Limb (tissue), 2 donors: ENCODE measurements around the gene DPEP1.
A peak's percentile ranks its signal among the peaks of the same experiment; 100 is the strongest.
"Not testable (repeated sequence)": the region's sequence is repeated elsewhere in the genome, so short reads cannot be mapped to it uniquely, and the experiment has no call there.

Experiments
- DNase-seq, 2 donors: peaks; one replicate each; pipeline ENCODE4 v3.0.0-alpha.2; 2016; ENCODE audit errors: extremely low spot score in 2 of 2

The DPEP1 gene

GRCh38 chr16:89645122-89645521, 31.7 kb downstream of the DPEP1 start:
- DNase-seq: no peak

- DNase-seq: no peak
These were observed 32.8 kb downstream of the DPEP1 start for GRCh38 chr16:89646270-89646669.

- no peak for DNase-seq
These were observed 33.5 kb downstream of the DPEP1 start for GRCh38 chr16:89646906-89647305.

GRCh38 chr16:89651584-89651983, 38.1 kb downstream of the DPEP1 start:
- no peak for DNase-seq

- no peak for DNase-seq
These were observed 40.3 kb downstream of the DPEP1 start for GRCh38 chr16:89653656-89654295.

GRCh38 chr16:89655062-89655643, 41.7 kb downstream of the DPEP1 start:
- no peak for DNase-seq

- DNase-seq: no peak
These were observed 43.1 kb downstream of the DPEP1 start for GRCh38 chr16:89656435-89657121.

- peak; percentile 79 to 96 for DNase-seq
These were observed 44.2 kb downstream of the DPEP1 start, which contains the start of the genes CHMP1A and SPATA33 for GRCh38 chr16:89657442-89658220. TSS of gene CHMP1A (minus strand) at chr16:89657708. CDS start at chr16:89657588, 120 bp downstream. TSS of gene SPATA33 (plus strand) at chr16:89657836. CDS start at chr16:89657912, 76 bp downstream.

GRCh38 chr16:89658221-89658879, 44.9 kb downstream of the DPEP1 start:
- peak in 1 of 2 donors; percentile 48 for DNase-seq

GRCh38 chr16:89660146-89660545, 46.7 kb downstream of the DPEP1 start:
- no peak for DNase-seq

- no peak for DNase-seq
These were observed 47.8 kb downstream of the DPEP1 start for GRCh38 chr16:89661215-89661614.

- DNase-seq: not testable (repeated sequence)
These were observed 50.8 kb downstream of the DPEP1 start for GRCh38 chr16:89664238-89664637.

GRCh38 chr16:89667000-89667399, 53.6 kb downstream of the DPEP1 start:
- not testable (repeated sequence) for DNase-seq

- no peak for DNase-seq
These were observed 54.2 kb downstream of the DPEP1 start for GRCh38 chr16:89667633-89668032.

GRCh38 chr16:89668790-89669158, 55.3 kb downstream of the DPEP1 start:
- DNase-seq: no peak

- no peak for DNase-seq
These were observed 56.3 kb downstream of the DPEP1 start for GRCh38 chr16:89669755-89670154.

- DNase-seq: no peak
These were observed 57.3 kb downstream of the DPEP1 start for GRCh38 chr16:89670496-89671431.

GRCh38 chr16:89671565-89671964, 58.1 kb downstream of the DPEP1 start:
- not testable (repeated sequence) for DNase-seq

GRCh38 chr16:89672177-89672941, 58.9 kb downstream of the DPEP1 start:
- no peak for DNase-seq
